D721Med (cell line): ENCODE results near the gene REG3A.

Source experiments
- DNase-seq: peaks from one replicate; pipeline ENCODE4 v3.0.0; 2011; ENCODE audit warnings: low spot score; ENCODE audit not compliant: insufficient read length
- FAIRE-seq: peaks from 2 replicates; lab custom pipeline; 2011; peaks lifted over from hg19 to GRCh38; lab: Jason Lieb, UNC
- TF ChIP-seq, protein P1 (sequence below): IDR thresholded peaks from 2 replicates; pipeline ENCODE4 v1.5.1; 2012; ENCODE audit warnings: mild to moderate bottlenecking, control low read depth; ENCODE audit not compliant: insufficient read depth; ENCODE audit errors: missing control alignments

The REG3A gene

DNA sequence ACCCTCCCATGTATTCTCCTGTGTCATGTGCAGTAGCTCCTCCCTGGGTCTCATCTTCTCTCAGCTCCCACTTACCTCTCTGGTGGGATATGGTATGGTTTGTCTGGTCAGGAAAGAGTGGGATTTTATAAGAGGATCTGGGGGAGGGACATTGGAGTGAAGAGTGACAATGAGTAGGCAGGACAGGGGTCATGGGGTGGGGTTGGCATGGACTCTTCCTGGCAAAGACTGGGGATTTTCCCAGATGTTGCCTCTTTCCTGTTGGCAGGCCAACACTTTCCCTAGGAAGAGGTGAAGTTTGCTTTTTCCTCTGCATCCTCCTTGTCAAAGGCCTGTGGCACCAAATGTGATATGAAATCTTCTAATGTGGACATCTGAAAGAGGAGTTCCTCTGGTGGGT is at the start of gene REG3A:
REG3A (minus strand) TSS at position 101 of the 400 bp plus-strand sequence. CDS start 348 bp downstream, outside the sequence.
- FAIRE-seq: no peak
- no peak for DNase-seq
- TF ChIP-seq, protein P1, sequence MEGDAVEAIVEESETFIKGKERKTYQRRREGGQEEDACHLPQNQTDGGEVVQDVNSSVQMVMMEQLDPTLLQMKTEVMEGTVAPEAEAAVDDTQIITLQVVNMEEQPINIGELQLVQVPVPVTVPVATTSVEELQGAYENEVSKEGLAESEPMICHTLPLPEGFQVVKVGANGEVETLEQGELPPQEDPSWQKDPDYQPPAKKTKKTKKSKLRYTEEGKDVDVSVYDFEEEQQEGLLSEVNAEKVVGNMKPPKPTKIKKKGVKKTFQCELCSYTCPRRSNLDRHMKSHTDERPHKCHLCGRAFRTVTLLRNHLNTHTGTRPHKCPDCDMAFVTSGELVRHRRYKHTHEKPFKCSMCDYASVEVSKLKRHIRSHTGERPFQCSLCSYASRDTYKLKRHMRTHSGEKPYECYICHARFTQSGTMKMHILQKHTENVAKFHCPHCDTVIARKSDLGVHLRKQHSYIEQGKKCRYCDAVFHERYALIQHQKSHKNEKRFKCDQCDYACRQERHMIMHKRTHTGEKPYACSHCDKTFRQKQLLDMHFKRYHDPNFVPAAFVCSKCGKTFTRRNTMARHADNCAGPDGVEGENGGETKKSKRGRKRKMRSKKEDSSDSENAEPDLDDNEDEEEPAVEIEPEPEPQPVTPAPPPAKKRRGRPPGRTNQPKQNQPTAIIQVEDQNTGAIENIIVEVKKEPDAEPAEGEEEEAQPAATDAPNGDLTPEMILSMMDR: no peak

DNA sequence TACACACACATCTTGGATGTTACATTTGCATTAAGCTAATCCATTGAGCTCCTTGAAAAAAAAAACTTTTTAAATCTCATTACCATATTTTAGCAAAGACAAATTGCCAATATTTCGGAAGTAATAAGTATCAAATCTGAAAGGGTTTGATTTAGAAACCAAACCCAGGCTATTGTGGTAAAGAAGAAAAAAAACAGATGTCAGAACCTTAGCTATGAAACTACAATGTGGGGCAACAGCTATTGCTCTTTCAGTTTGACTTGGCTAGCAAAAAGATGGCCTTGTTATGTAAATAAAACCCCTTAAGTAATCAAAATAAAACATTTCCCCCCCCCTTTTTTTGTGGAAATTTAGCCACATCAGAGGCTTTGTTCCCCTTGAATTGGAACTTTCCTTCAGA is 41.2 kb upstream of the REG3A start:
- FAIRE-seq (no peak), DNase-seq (no peak)
- TF ChIP-seq, protein P1: no peak

DNA sequence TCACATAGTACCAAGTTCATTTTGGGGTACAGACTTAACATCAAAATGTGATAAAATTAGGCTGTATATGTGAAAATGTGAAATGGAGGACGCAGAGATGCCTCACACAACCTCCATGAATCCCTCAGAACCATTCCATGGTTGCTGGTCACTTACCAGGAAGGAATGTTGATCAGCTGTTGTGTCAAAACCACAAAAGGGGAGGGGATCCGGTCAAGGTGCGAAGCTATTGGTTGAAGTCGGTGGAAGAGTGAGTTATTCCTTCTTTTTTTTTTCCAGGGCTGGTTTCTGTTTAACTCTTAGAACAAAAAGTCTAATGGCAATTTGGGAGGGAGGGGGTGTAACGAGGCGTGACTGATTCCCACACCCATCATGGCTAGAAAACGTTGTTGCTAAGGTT is 32.3 kb upstream of the REG3A start:
- DNase-seq (no peak), FAIRE-seq (no peak)
- TF ChIP-seq, protein P1: no peak

DNA sequence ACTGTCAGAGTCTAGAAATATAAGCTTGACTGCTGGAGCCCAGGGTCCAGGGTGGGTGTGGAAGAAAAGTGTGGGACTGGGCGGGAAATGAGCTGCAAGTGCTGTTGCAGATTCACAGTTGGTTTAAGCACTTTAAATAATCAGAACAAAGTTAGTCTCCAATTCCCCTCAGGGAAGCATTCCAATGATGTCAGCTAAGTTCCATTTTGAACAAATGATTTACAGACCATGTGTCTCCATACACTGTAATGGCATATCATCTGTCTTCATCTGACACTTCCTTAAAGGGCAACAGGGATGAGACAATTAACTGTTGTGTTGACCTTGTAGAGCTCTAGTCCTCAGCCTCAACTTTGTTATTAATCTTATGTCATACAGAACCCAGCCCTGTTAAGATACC is 31.5 kb upstream of the REG3A start:
- TF ChIP-seq, protein P1: no peak
- FAIRE-seq: no peak

GRCh38 chr2:79189465-79189864 is 29.9 kb upstream of the REG3A start:
- FAIRE-seq (no peak), DNase-seq (no peak)
- TF ChIP-seq, protein P1: no peak

More for the DNA sequence above, 31.5 kb upstream of the REG3A start:
- DNase-seq: no peak

GRCh38 chr2:79181617-79182016 is 22.1 kb upstream of the REG3A start:
- no peak for FAIRE-seq
- no peak for DNase-seq
- TF ChIP-seq, protein P1: no peak

- FAIRE-seq (no peak), DNase-seq (no peak)
- TF ChIP-seq, protein P1: no peak
These were observed 20.5 kb upstream of the REG3A start for GRCh38 chr2:79180092-79180491.
